HG03457 (cell line): ENCODE measurements around the gene NTSR1.

Experiments used
- ATAC-seq: cut with Tn5 transposase; IDR thresholded peaks from one replicate; pipeline ENCODE4 v1.9.1; 2021; ENCODE audit warnings: moderate number of reproducible peaks; ENCODE audit not compliant: unreplicated experiment

The NTSR1 gene

DNA sequence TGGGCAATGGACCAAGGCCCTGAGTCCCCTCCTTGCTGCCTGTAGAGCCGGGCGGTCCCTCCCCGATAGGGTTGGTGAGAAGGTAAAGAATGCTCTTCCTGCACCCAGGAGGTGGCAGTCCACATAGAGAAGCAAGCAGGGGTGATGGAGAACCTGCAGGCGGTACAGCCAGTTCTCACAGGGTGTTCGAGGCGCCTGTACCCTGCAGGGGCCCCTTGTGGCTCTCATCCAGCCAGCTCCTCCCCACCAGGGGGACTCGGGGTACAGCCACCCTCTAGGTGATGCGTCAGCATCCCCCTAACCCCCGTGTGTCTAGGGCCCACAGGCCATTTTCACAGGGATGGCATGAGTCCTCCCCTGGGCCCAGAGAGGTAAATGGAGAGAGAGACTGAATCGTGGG is 103.1 kb downstream of the NTSR1 start:
- ATAC-seq = no peak
